Psoas muscle (tissue), 8 donors: ENCODE data around the gene TMEM154. TPM values are rescaled to one million over a fixed set of nuclear protein-coding genes. Genes with fewer than 3 reads are reported as not detected.

ENCODE experiments used
- ATAC-seq, 4 donors: fragments of 200-7000 bp; cut with Tn5 transposase; one replicate each; pipeline ENCODE4 v1.9.1; 2020; ENCODE audit warnings: moderate library complexity in 3 of 4, mild to moderate bottlenecking in 2 of 4
- DNase-seq, 2 donors: peaks; one replicate each; pipeline ENCODE4 v3.0.0-alpha.2; 2020
- H3K27ac ChIP-seq: fragments of 200-600 bp; one replicate; pipeline ENCODE4 v1.8.0; 2022
- H3K27me3 ChIP-seq, 3 donors: fragments of 200-600 bp in 1 of 3; one replicate each; pipeline versions ENCODE4 v1.6.1 to v1.8.0; 2013 to 2022; ENCODE audit warnings: low read length in 2 of 3, mild to moderate bottlenecking in 2 of 3, moderate library complexity in 1 of 3; ENCODE audit not compliant: insufficient read depth in 3 of 3
- H3K36me3 ChIP-seq, 2 donors: fragments of 200-600 bp in 1 of 2; one replicate each; pipeline versions ENCODE4 v1.6.1 to v1.8.0; 2013 to 2022; ENCODE audit warnings: low read depth in 1 of 2, mild to moderate bottlenecking in 1 of 2, moderate library complexity in 1 of 2; ENCODE audit not compliant: insufficient read depth in 1 of 2
- H3K4me1 ChIP-seq: fragments of 200-600 bp; one replicate; pipeline ENCODE4 v1.8.0; 2022
- H3K4me3 ChIP-seq: fragments of 200-600 bp; one replicate; pipeline ENCODE4 v1.8.0; 2022; ENCODE audit warnings: mild to moderate bottlenecking
- H3K9me3 ChIP-seq: fragments of 200-600 bp; one replicate; pipeline ENCODE4 v1.8.0; 2022
- WGBS, 3 donors: extraction: QIAGEN DNeasy Blood & Tissue Kit; methylation state at CpG; one replicate each; pipeline versions ENCODE4 v1.1.6 to v1.1.7; 2013; 5-methylcytosine and 5-hydroxymethylcytosine counted together
- intact Hi-C, 2 donors: fragments of 100-400 bp; cut with DNase I; formaldehyde crosslinking; loops; one replicate each; pipeline versions ENCODE4 v1.11.0 to v1.14.2; 2022
- long read RNA-seq, 2 donors: library from polyadenylated mRNA; unstranded; transcript quantifications; one replicate each; pipeline ENCODE4 v2.0.0, GENCODE V29; 2021
- polyA plus RNA-seq, 3 donors: library from polyadenylated mRNA; stranded (reverse); fragments of 200-250 nt; gene quantifications; one replicate each; pipeline ENCODE4 v1.2.3, GENCODE V29; 2013
- total RNA-seq, 4 donors: library from RNA; stranded (reverse); fragmentation: NEBNext Ultra II Directional in 2 of 4; extraction: Animal tissue kit (Norgen Biotek cat#: 25700) in 2 of 4; gene quantifications; one replicate each; pipeline versions ENCODE4 v1.2.1 to v1.2.4, GENCODE V29; 2021 to 2023
- TF ChIP-seq, protein P1 (sequence below): fragments of 200-600 bp; IDR thresholded peaks from one replicate; pipeline ENCODE4 v1.8.0; 2022; ENCODE audit warnings: antibody characterized with exemption
- donor health status: healthy with polysubstance abuse.
- donor health status: DM: no; HTN: no; CAD: no; lungs with moderate emphysema.
- donor health status: Bipolar disorder and iron deficiency.
- donor health status: healthy.
- donor health status: DM: yes; HTN: yes; CAD: no.
- donor health status: DM: no; HTN: no; CAD: no.
- donor health status: DM: no; HTN: no; CAD: no.
- donor health status: DM: yes; HTN: yes; CAD: no.

Gene TMEM154, protein sequence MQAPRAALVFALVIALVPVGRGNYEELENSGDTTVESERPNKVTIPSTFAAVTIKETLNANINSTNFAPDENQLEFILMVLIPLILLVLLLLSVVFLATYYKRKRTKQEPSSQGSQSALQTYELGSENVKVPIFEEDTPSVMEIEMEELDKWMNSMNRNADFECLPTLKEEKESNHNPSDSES
- total RNA-seq (under 1 TPM; 0.40 to 0.98 (median 0.67) TPM), polyA plus RNA-seq (under 1 TPM; 0.06 to 0.14 (median 0.10) TPM)
- long read RNA-seq, donor 1, result 0 reads
- long read RNA-seq, donor 2, result 0 reads

DNA sequence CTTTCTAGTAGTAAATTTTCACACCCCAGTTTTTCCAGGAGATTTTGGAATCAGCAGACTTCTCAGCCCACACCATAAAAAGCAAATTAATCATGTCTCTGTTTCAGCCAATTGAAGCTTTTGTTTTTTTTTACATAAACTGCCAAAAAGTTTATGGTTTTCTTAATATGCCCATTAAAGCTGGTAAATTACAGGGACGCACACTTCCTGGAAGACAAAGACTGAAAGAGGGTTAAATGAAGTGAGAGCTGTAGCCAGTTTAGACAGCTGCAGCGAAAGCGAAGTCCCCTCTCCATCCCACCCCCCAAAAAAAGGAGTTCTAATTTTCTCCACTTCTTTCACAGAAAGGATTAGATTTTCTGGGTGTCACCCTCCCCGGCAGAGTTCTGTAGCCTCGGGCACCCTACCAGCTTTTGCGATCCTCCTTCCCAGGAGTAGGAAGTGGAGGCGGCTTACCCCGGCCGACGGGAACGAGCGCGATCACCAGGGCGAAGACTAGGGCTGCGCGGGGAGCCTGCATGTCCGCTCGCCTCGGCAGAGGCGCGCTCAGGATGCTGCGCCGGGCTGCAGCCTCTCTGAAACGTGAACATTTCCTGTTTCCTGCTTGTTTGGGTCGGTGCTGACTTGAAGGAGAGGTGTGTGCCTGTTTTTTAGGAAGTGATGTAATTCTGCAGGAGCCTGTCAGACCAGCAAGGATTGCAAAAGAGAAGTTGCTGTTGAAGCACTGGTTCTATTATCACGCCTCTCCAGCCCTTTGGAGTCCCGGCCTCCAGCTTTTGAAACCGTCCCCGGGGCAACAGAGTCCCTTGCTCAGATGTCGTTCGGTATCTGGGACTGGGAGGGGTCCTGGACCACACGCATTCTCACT is at the start of gene TMEM154:
TMEM154 (minus strand) TSS at position 584 of the 868 bp plus-strand sequence; CDS start at position 520, 64 bp downstream.
- Histone ChIP-seq H3K36me3 (no peaks in the 10 kb centered on the region), H3K27ac (no peak within 1 kb of the TSS), H3K4me1 (no peaks in the 10 kb centered on the region), H3K9me3 (no peaks in the 10 kb centered on the region), H3K27me3 (no peaks in the 10 kb centered on the region), H3K4me3 (peak within 1 kb of the TSS; percentile 60)
- intact Hi-C loops, result loop anchor here in 1 of 2 donors (2.0 kb wide), 1 partner anchor 57 kb away; no protein-coding TSS in a partner anchor
- TF ChIP-seq, protein P1, sequence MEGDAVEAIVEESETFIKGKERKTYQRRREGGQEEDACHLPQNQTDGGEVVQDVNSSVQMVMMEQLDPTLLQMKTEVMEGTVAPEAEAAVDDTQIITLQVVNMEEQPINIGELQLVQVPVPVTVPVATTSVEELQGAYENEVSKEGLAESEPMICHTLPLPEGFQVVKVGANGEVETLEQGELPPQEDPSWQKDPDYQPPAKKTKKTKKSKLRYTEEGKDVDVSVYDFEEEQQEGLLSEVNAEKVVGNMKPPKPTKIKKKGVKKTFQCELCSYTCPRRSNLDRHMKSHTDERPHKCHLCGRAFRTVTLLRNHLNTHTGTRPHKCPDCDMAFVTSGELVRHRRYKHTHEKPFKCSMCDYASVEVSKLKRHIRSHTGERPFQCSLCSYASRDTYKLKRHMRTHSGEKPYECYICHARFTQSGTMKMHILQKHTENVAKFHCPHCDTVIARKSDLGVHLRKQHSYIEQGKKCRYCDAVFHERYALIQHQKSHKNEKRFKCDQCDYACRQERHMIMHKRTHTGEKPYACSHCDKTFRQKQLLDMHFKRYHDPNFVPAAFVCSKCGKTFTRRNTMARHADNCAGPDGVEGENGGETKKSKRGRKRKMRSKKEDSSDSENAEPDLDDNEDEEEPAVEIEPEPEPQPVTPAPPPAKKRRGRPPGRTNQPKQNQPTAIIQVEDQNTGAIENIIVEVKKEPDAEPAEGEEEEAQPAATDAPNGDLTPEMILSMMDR, result no peak
- ATAC-seq, result peak; percentile 36 to 82 (median 72)
- WGBS, 3 donors, result 7 to 8% (median 8%) methylated on average over 32 of the region's 32 CpGs
- DNase-seq, result peak; percentile 39 to 70

DNA sequence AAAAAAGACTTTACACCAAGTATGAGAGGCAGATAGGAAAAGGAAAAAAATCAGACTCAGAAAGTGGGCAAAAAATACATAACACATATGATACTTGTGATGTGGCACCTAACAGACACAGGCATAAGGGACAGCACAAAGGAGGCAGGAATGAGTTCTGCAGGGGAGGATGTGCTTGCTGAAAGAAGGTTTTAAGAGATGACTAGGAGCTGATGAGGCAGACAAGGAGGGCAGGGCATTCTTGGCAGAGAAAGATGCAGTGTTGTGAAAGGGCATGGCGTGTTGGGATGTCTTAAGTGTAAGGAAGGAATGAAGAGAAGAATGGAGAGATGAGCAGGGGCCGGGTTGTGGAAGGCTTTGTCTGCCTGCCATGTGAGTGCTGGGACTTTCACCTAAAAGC is 49.7 kb upstream of the TMEM154 start:
- 28 to 35% (median 32%) methylated on average over 2 of the region's 2 CpGs for WGBS, 3 donors
- no peak for ATAC-seq
- no peaks in the 10 kb centered on the region for H3K27me3 ChIP-seq

DNA sequence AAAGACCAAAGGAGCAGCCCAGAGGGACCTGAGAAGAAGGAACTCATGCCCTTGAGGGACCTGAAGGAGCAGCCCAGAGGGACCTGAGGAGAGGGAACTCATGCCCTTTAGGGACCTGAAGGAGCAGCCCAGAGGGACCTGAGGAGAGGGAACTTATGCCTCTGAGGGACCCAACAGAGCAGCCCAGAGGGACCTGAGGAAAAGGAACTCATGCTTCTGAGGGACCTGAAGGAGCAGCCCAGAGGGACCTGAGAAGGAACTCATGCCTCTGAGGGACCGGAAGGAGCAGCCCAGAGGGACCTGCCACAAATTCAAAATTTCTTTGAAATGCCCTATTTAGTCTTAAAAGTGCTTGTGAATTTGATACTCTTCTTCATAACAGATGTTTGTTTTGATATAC is 48.5 kb upstream of the TMEM154 start:
- no peaks in the 10 kb centered on the region for H3K4me1 ChIP-seq
- no peak overlapping the region for H3K27ac ChIP-seq
- no peak for DNase-seq
- no peak for ATAC-seq
- intact Hi-C loops, result no loop called here
- no peak overlapping the region for H3K4me3 ChIP-seq
- H3K27me3 ChIP-seq, result no peaks in the 10 kb centered on the region
- 76 to 88% (median 87%) methylated on average over 1 of the region's 1 CpG for WGBS, 3 donors
- TF ChIP-seq, protein P1, result no peak
- H3K36me3 ChIP-seq, result no peaks in the 10 kb centered on the region
- H3K9me3 ChIP-seq, result no peaks in the 10 kb centered on the region

More for the DNA sequence above, 49.7 kb upstream of the TMEM154 start:
- Histone ChIP-seq H3K9me3 (no peaks in the 10 kb centered on the region), H3K27ac (no peak overlapping the region), H3K4me3 (no peak overlapping the region), H3K4me1 (no peaks in the 10 kb centered on the region), H3K36me3 (no peaks in the 10 kb centered on the region)
- DNase-seq, result no peak
- intact Hi-C loops, result no loop called here
- TF ChIP-seq, protein P1, result no peak

DNA sequence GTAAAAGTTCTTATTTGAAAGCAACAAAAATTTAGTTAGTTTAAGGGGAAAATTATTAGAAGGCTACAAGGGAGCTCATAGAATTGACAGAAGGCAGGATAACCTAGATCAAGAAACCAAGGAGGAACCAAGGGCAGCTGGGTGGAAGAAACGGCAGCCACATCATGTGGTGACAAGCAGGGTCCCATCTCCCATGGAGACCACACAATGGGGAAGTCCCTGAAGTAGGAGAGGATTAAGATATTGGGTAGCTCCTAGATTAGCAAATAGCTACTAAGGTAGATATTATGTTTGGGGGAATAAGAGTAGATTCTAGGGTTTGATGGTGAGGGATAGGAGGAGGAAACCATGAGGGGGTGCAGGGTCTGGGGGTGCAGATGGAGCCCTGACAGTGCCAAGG is 48.0 kb upstream of the TMEM154 start:
- DNase-seq, result no peak
- Histone ChIP-seq H3K36me3 (no peaks in the 10 kb centered on the region), H3K27me3 (no peaks in the 10 kb centered on the region), H3K9me3 (no peaks in the 10 kb centered on the region), H3K4me3 (no peak overlapping the region), H3K4me1 (no peaks in the 10 kb centered on the region), H3K27ac (no peak overlapping the region)
- no peak for ATAC-seq
- 39 to 64% (median 47%) methylated on average over 1 of the region's 1 CpG for WGBS, 3 donors
- TF ChIP-seq, protein P1, result no peak
- intact Hi-C loops, result no loop called here
